NCI-H2196 treated with DMSO at 0.1 percent for 48 hours (cell line): ENCODE data around the gene DRG1.
"Not testable (repeated sequence)": the region's sequence is repeated elsewhere in the genome, so short reads cannot be mapped to it uniquely, and the experiment has no call there.

Source experiments
- DNase-seq: peaks from one replicate; lab custom pipeline; 2025; ENCODE audit not compliant: unreplicated experiment; lab: John Stamatoyannopoulos, UW

DRG1 gene, protein sequence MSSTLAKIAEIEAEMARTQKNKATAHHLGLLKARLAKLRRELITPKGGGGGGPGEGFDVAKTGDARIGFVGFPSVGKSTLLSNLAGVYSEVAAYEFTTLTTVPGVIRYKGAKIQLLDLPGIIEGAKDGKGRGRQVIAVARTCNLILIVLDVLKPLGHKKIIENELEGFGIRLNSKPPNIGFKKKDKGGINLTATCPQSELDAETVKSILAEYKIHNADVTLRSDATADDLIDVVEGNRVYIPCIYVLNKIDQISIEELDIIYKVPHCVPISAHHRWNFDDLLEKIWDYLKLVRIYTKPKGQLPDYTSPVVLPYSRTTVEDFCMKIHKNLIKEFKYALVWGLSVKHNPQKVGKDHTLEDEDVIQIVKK

DNA sequence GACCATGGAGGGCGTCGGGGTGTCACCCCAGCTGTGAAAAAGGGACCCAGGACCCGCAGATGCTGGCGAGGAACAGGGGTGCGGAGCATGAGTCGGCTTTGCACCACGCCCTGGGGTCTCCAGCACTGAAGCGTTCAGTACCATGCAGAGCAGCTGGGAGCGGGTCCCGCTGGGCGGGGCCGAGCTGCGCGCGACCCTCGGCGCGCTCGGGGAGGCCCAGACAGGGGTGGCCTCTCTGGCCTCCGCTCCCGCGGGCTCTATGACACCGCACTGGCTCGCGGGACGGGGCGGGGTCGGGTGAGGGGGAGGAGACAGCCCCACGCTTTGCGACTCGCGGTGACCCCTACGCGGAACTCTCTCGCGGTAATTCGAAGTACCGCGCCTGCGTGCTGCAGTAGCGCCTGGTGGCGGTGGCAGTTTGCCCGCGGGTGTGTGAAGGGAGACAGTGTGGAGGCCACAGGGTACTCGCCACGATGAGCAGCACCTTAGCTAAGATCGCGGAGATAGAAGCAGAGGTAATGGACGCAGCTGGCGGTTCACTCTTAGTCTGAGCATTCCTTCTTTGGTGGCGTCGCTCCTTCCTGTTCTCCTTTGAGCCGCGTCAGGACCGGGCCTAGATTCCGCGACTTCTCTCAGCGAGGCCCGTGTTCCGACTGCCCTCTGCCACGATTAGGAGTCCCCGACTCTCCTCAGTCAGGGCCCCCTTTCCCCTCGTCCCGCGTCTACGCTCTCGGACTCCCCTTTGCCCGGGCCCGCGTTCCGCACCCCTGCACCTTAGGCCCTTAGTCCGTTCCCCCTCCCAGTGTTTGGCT is at the start of gene DRG1:
DRG1 (plus strand) TSS at position 394 of the 812 bp plus-strand sequence; CDS start at position 474, 80 bp downstream.
- DNase-seq = peak; percentile 70

DNA sequence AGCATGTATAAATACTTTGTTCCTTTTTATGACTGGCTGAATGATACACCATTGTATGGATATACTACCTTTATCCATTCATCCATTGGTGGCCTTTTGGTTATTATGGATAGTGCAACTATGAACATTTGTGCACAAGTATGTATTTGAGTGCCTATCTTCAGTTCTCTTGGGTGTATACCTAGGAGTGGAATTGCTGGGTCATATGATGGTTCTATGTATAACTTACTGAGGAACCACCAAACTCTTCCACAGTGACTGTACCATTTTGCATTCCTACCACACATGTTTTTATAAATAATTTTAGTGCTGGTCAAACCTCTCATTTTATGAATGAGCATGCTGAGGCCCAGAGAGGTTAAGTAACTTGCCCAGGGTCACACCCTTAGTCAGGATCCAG is 49.4 kb upstream of the DRG1 start:
- no peak for DNase-seq

GRCh38 chr22:31350410-31350863 is 49.0 kb upstream of the DRG1 start:
- DNase-seq = peak; percentile 71

DNA sequence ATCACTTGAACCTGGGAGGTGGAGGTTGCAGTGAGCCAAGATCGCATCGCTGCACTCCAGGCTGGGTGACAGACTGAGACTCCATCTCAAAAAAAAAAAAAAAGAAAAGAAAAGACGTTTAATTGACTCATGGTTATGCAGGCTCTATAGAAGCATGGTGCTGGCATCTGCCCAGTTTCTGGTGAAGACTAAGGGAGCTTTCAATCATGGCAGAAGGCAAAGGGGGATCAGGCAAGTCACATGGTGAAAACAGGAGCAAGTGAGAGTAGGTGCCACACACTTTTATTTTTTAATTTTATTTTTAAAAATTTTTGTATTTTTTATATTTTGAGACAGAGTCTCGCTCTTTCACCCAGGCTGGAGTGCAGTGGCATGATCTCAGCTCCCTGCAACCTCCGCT is 44.9 kb upstream of the DRG1 start:
- no peak for DNase-seq

DNA sequence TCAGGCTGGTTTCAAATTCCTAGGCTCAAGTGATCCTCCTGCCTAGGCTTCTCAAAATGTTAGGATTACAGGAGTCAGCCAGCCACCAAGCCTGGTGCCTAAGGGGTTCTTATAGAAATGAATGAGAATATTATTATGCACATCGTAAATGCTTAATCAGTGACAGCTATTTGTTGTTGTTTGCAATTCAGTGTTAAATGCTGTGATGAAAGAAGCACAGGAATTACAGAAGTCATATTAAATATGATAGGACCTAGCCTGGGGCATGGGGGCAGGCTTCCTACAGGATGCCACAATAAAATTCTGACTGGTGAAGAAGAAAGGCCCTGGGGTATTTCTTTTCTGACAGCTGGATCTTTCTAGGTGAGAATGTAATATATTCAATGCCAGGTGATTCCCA is 39.4 kb upstream of the DRG1 start:
- DNase-seq = no peak

- no peak for DNase-seq
These were observed 37.7 kb upstream of the DRG1 start for GRCh38 chr22:31361743-31362142.

- DNase-seq = no peak
These were observed 35.4 kb upstream of the DRG1 start for GRCh38 chr22:31363885-31364465.

DNA sequence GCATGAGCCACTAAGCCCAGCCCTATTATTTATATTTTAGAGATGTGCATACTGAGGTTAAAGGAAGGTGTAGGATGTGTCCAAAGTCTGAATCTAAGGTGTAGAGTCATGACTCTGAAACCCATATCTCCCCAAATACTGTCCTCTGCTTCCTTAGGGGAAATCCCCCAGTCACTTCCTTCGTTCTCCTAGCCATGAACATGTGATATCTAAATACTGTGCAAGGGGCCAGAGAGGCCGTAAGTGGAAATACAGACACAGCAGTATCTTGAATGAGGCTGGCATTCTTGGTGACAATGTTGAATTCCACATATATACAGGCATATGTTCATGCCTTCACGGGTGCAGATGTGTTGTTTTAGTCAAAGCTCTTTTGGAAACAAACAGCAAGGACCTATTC is 32.0 kb upstream of the DRG1 start:
- DNase-seq = no peak

DNA sequence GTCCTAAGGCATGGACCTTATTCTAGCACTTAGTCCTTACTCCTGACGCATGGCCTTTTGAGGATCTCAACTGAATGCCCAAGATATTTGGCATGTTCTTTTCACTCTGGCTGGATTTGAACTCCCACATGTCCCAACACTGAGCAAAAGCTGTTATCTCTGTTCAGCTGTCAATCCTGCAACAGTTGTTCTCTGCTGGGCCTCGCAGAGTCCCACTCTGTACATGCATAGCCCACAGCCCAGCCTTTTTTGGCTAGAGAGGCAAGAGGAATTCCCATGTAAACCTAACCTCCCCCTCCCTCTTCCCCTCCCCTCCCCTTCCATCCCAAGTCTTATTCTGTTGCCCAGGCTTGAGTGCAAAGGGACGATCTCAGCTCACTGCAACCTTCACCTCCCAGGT is 21.8 kb upstream of the DRG1 start:
- DNase-seq = no peak

DNA sequence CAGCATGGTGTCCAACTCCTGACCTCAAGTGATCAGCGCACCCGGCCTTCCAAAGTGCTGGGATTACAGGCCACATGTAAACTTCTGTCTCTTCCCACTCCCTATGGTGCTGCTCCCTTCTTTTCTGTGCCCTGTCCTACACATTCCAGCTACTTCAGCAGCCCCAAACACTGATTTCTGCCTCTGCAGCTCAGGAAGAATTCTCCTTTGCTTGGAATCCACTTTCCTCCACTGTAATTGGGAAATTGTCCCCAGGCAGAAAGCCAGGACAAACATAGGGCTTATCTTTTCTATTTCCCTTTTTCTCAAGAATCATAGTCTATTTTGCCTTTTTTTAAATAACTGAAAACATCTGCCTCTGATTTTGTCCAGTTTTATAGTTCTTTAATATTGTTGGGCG is 21.3 kb upstream of the DRG1 start:
- DNase-seq = no peak

- not testable (repeated sequence) for DNase-seq
These were observed 20.8 kb upstream of the DRG1 start for GRCh38 chr22:31378651-31379050.

GRCh38 chr22:31393893-31394292 is 5.5 kb upstream of the DRG1 start:
- no peak for DNase-seq

DNA sequence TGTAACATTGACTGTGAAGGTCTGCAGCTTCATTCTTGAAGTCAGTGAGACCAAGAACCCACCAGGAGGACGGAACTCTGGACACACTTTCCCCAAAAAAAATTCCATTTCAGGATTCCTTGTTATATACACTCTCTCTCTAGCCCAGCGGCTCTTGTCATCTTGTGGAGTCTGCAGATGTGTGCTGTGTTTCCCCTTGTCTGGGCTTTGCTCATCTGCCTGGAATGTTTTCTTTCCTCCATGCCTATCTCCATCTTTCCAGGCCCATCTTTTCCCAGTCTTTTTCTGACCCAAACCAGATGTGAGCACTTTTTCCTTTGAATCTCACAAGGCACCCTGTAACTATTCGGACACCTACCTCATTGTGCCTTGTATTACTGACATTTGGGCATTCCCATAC is 5.1 kb upstream of the DRG1 start:
- DNase-seq = no peak

GRCh38 chr22:31398231-31398630 is 1.2 kb upstream of the DRG1 start:
- no peak for DNase-seq

DNA sequence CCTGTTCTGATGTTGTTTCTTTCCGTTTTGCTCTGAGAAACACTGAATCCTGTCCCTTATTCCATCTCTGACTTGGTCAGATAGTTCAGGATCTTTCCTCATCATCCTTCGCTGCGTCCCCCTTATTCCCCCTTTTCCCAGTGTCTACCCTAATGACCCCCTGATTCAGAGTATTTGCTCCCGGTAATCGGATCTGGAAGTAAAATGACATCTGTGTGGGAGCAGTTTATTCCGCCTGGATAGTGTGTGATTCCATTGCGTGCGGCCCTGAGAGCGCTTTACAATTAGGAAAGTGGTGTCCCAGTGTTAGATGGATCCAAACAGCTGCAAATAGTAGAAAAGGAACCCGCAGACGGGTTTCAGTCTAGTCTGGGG is 606 bp downstream of the DRG1 start:
- no peak for DNase-seq

DNA sequence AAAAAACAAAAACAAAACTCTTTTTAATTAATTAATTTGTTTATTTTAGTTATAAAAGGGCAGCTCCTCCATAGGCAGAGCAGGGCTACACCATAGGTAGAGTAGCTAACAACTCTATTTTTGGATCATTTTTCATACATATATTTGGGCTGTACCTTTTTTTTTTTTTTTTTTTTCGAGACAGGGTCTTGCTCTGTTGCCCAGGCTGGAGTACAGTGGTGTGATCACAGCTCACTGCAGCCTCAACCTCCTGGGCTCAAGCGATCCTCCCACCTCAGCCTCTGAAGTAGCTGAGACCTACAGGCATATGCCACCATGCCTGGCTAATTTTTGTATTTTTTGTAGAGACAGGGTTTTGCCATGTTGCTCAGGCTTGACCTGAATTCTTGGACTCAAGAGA is 2.9 kb downstream of the DRG1 start:
- not testable (repeated sequence) for DNase-seq

DNA sequence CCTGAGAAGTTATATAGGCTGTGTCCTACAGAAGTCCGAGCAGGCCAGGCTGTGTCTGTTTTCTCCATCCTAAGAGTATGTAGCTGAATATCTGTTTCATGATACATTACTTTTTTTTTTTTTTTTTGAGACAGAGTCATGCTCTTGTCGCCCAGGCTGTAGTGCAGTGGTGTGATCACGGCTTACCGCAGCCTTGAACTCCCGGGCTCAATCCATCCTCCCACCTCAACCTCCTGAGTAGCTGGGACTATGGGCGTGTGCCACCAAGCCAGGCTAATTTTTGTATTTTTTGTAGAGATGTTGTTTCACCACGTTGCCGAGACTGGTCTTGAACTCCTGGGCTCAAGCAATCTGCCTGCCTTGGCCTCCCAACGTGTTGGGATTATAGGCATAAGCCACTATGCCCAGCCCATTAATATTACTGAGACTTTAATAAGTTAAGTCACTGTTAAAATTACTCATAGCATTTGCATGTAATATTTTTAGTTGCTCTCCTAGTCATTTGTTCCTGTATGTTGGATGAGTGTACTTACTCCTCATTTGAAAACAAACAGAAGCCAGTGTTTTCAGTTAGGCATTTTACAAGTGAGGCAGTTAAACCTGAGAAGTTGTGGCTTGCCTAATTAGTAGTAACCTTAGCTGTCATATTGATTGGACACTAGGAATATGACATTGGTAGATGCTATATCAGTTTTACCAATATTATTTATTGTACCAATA is 26.1 kb downstream of the DRG1 start:
- DNase-seq = no peak

DNA sequence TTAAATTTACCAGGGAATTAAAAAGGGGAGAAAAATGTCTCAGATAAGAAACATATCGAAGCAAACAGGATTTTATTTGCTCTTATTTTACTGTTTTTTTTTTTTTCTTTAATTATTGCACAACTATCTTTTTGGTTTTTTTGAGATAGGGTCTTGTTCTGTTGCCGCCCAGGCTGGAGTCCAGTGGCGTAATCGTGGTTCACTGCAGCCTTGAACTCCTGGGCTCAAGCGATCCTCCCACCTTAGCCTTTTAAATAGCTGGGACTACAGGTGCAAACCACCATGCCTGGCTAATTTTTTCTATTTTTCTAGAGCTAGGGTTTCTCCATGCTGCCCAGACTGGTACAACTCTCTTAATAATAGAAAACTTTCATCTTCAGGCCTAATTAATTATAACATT is 32.5 kb downstream of the DRG1 start:
- DNase-seq = no peak

DNA sequence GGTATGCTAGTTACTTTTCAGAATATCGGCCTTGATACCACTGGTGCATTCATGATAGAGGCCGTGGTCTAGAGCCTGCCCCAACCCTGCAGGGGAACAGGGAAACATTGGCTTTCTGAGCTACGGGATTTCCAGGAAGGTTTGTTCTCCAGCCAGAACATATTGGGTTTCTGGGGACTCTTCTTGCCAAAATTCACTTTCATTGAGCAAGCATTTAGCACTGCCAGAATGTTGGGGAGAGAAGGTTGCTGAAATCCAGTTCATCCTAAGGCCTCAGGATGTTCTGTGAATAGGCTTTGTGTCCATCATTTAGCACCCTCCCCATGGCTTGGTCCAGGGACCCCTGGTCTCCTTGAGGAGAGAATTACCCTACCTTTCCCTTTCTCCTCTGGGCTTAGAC is 36.7 kb downstream of the DRG1 start:
- no peak for DNase-seq

GRCh38 chr22:31439808-31440207 is 40.4 kb downstream of the DRG1 start:
- DNase-seq = no peak

DNA sequence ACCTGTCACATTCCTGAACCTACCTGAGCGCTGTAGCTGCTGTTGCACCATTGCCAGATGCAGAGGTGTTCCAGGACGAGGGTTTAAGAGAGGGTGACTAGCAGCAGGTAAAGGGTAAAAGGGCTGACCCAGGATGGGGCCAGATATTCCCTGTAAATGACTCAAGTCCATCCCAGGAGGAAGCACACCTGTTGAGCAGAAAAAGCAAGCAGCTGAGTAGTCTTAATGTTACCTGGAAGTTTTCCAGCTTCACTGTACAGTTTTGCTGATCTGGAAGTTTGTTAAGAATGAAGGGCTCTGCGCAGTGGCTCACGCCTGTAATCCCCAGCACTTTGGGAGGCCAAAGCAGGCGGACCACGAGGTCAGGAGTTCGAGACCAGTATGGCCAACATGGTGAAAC is 41.3 kb downstream of the DRG1 start:
- no peak for DNase-seq
